Suprapubic skin (tissue), 4 donors: ENCODE results near the gene COL19A1.

Experiments used
- CTCF ChIP-seq, 2 donors: fragments of 200-600 bp in 1 of 2; fragments of 450-650 bp in 1 of 2; sonication (generic) in 1 of 2; IDR thresholded peaks; one replicate each; pipeline ENCODE4 v1.5.1; 2016 to 2019; ENCODE audit warnings: antibody characterized with exemption in 2 of 2, mild to moderate bottlenecking in 1 of 2, moderate library complexity in 1 of 2
- EP300 ChIP-seq: sonication (generic); formaldehyde crosslinking; IDR thresholded peaks from one replicate; pipeline ENCODE4 v1.6.1; 2017; ENCODE audit warnings: antibody characterized with exemption
- POLR2A ChIP-seq, 2 donors: fragments of 450-650 bp; IDR thresholded peaks; one replicate each; pipeline ENCODE4 v1.6.1; 2017; ENCODE audit warnings: antibody characterized with exemption in 2 of 2, mild to moderate bottlenecking in 2 of 2, moderate library complexity in 2 of 2
- POLR2AphosphoS5 ChIP-seq, 3 donors: sonication (generic); formaldehyde crosslinking; IDR thresholded peaks; one replicate each; pipeline ENCODE4 v1.6.1; 2017; ENCODE audit warnings: antibody characterized with exemption in 3 of 3

GRCh38 chr6:69984506-69984905 is 118.2 kb downstream of the COL19A1 start:
- TF ChIP-seq CTCF (IDR thresholded peaks at IDR 0.05) (no peak), POLR2AphosphoS5 (IDR thresholded peaks at IDR 0.05) (no peak), EP300 (no peak), POLR2A (IDR thresholded peaks at IDR 0.05) (no peak)
